SK-N-SH (cell line): ENCODE results near the gene FOXP1. TPM values are rescaled to one million over a fixed set of nuclear protein-coding genes. Genes with fewer than 3 reads are reported as not detected.
A peak's percentile ranks its signal among the peaks of the same experiment; 100 is the strongest.

Experiments
- CTCF ChIA-PET: fragments of 300-600, 350-600 bp; formaldehyde crosslinking; extraction: SDS; loops from one replicate; lab custom pipeline; 2021; lab: Yijun Ruan, JAX
- POLR2A ChIA-PET: fragments of 350-600 bp; sonication (Branson Sonifier 250); formaldehyde crosslinking; extraction: SDS; loops from one replicate; lab custom pipeline; 2020; ENCODE audit warnings: antibody characterized with exemption, inconsistent platforms; lab: Yijun Ruan, JAX
- DNase-seq: peaks from one replicate; pipeline ENCODE4 v3.0.0; 2012
- H2AFZ ChIP-seq: fragments of 200-600 bp; sonication (generic); 2 replicates; pipeline ENCODE4 v1.8.1; 2016; ENCODE audit warnings: antibody characterized with exemption, mild to moderate bottlenecking, low read depth
- H3F3A ChIP-seq: fragments of 200-600 bp; sonication (generic); replicated peaks from 2 replicates; pipeline ENCODE3; 2016; ENCODE audit warnings: antibody characterized with exemption, mild to moderate bottlenecking; ENCODE audit not compliant: insufficient read depth
- H3K27ac ChIP-seq, 2 experiments: fragments of 200-500 bp in 1 of 2; fragments of 200-600 bp in 1 of 2; sonication (Bioruptor generic) in 1 of 2; sonication (generic), shearing (Covaris generic) in 1 of 2; 2 replicates each; pipeline versions ENCODE4 v1.5.1 to v1.6.1; 2014 to 2016; ENCODE audit warnings: low read depth in 2 of 2, inconsistent platforms in 1 of 2, low read length in 1 of 2, mild to moderate bottlenecking in 1 of 2, mixed read lengths in 1 of 2
- H3K27me3 ChIP-seq: fragments of 200-600 bp; sonication (generic), shearing (Covaris generic); 2 replicates; pipeline ENCODE4 v1.6.1; 2016; ENCODE audit warnings: mixed run types; ENCODE audit not compliant: insufficient read depth
- H3K36me3 ChIP-seq, 2 experiments: fragments of 200-500 bp in 1 of 2; fragments of 200-600 bp in 1 of 2; sonication (Bioruptor generic) in 1 of 2; sonication (generic) in 1 of 2; replicated peaks in 1 of 2; 2 replicates each; pipeline versions ENCODE3 to v1.5.1; 2014 to 2016; ENCODE audit warnings: low read length in 1 of 2, mild to moderate bottlenecking in 1 of 2; ENCODE audit not compliant: insufficient read depth in 2 of 2, control insufficient read depth in 1 of 2
- H3K4me1 ChIP-seq, 2 experiments: fragments of 200-500 bp in 1 of 2; fragments of 200-600 bp in 1 of 2; sonication (Bioruptor generic) in 1 of 2; sonication (generic), shearing (Covaris generic) in 1 of 2; 2 replicates each; pipeline versions ENCODE4 v1.5.1 to v1.6.1; 2014 to 2016; ENCODE audit warnings: low read depth in 1 of 2, low read length in 1 of 2, mixed run types in 1 of 2; ENCODE audit not compliant: insufficient read depth in 2 of 2, control insufficient read depth in 1 of 2
- H3K4me2 ChIP-seq: fragments of 200-600 bp; sonication (generic), shearing (Covaris generic); 2 replicates; pipeline ENCODE4 v1.6.1; 2017; ENCODE audit warnings: mixed run types
- H3K4me3 ChIP-seq, 2 experiments: fragments of 200-500 bp in 1 of 2; fragments of 200-600 bp in 1 of 2; sonication (Bioruptor generic) in 1 of 2; sonication (generic), shearing (Covaris generic) in 1 of 2; 2 replicates each; pipeline versions ENCODE4 v1.5.1 to v1.8.1; 2014 to 2016; ENCODE audit warnings: low read depth in 2 of 2, inconsistent platforms in 1 of 2, low read length in 1 of 2, mild to moderate bottlenecking in 1 of 2, mixed read lengths in 1 of 2, moderate library complexity in 1 of 2
- H3K79me2 ChIP-seq: fragments of 200-600 bp; sonication (generic); 2 replicates; pipeline ENCODE4 v1.8.1; 2017; ENCODE audit warnings: mild to moderate bottlenecking; ENCODE audit not compliant: insufficient read depth
- H3K9ac ChIP-seq: fragments of 200-600 bp; sonication (generic); 2 replicates; pipeline ENCODE4 v1.6.1; 2017; ENCODE audit warnings: mixed run types
- H3K9me2 ChIP-seq: fragments of 200-600 bp; sonication (generic); 2 replicates; pipeline ENCODE4 v1.6.1; 2017; ENCODE audit warnings: mixed run types
- H3K9me3 ChIP-seq: fragments of 200-600 bp; sonication (generic); 2 replicates; pipeline ENCODE4 v1.6.1; 2017; ENCODE audit warnings: mixed run types, mild to moderate bottlenecking, moderate library complexity
- H4K20me1 ChIP-seq: fragments of 200-600 bp; sonication (generic); 2 replicates; pipeline ENCODE4 v1.6.1; 2017; ENCODE audit warnings: mild to moderate bottlenecking, mixed run types; ENCODE audit not compliant: insufficient read depth
- ELF1 ChIP-seq: IDR thresholded peaks from 2 replicates; pipeline ENCODE4 v1.4.0; 2012
- EP300 ChIP-seq, 2 experiments: IDR thresholded peaks; 2 replicates each; pipeline versions ENCODE4 v1.4.0 to v1.6.1; 2012; ENCODE audit warnings: borderline replicate concordance in 1 of 2, low read depth in 1 of 2, low read length in 1 of 2
- FOSL2 ChIP-seq: IDR thresholded peaks from 2 replicates; pipeline ENCODE4 v1.4.0; 2012; ENCODE audit warnings: low read depth, mild to moderate bottlenecking, moderate library complexity, borderline replicate concordance
- GABPA ChIP-seq: IDR thresholded peaks from 2 replicates; pipeline ENCODE4 v1.4.0; 2012; ENCODE audit warnings: low read depth, mild to moderate bottlenecking
- RAD21 ChIP-seq: IDR thresholded peaks from 2 replicates; pipeline ENCODE4 v1.6.1; 2012; ENCODE audit warnings: mild to moderate bottlenecking, low read length
- RCOR1 ChIP-seq: fragments of 150-350 bp; IDR thresholded peaks from 2 replicates; pipeline ENCODE4 v1.6.1; 2017; ENCODE audit warnings: antibody characterized with exemption, low read length
- SIN3A ChIP-seq: IDR thresholded peaks from 2 replicates; pipeline ENCODE4 v1.6.1; 2012; ENCODE audit warnings: low read depth, mild to moderate bottlenecking, low read length, moderate library complexity, borderline replicate concordance
- TAF1 ChIP-seq: IDR thresholded peaks from 2 replicates; pipeline ENCODE4 v1.6.1; 2012; ENCODE audit warnings: low read depth, mild to moderate bottlenecking, low read length, moderate library complexity, borderline replicate concordance
- TCF12 ChIP-seq: IDR thresholded peaks from 2 replicates; pipeline ENCODE4 v1.4.0; 2012
- YY1 ChIP-seq: IDR thresholded peaks from 2 replicates; pipeline ENCODE4 v1.4.0; 2012; ENCODE audit warnings: low read depth, mild to moderate bottlenecking
- WGBS: methylation state at CpG from one replicate; pipeline ENCODE4 v1.1.6; 2017; ENCODE audit warnings: low lambda C conversion rate; 5-methylcytosine and 5-hydroxymethylcytosine counted together
- polyA plus RNA-seq, 3 experiments: library from polyadenylated mRNA; depleted of rRNA; stranded (reverse); fragments of >200 nt; gene quantifications; 2 replicates each; pipeline ENCODE4 v1.2.3, GENCODE V29; 2012
- TF ChIP-seq, protein P1 (sequence below): fragments of 150-350 bp; IDR thresholded peaks from 2 replicates; pipeline ENCODE4 v1.6.1; 2016; ENCODE audit warnings: mild to moderate bottlenecking, low read depth, low read length
- TF ChIP-seq, protein P2 (sequence below): IDR thresholded peaks from 2 replicates; pipeline ENCODE4 v1.4.0; 2012; ENCODE audit warnings: low read depth

The FOXP1 gene
- polyA plus RNA-seq, 1 of the 3 experiments (the other 2 are of a cell fraction): 8.8 TPM

DNA sequence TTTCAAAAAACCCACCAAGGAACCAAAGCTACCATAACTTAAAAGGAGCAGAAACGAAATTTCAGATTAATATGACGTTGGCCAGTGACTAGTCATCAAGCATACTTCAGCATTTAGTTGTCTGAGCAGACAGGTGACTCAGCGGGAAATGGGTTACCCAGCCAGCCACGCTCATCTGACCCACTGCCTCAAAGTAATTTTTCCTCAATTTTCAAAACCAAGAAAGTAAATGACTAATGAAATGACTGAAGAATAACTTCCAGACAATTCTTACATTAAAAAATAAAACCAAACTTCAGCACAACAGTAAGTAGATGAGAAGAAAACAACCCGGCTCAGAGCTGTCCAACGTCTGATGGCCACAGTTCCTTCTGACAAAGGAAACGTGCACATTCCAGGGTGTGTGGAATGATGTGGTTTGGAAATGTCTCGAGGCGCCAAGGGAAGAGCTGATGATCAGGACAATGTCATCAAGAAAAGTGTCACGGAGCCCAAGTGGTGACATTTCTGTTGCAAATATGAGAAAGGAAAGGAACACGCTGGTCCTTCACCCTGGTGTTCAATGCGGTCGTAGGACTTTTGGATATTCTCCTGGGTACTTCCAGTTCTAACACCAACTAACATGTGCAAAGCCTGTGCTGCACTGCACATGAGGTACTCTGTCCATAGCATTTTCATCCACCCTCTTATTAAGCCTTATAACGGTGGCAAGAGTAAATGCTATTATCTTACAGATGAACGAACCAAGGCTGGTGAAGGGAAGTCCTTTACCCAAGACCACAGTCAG, 79.1 kb downstream of the FOXP1 start (continued):
- TF ChIP-seq, protein P1, sequence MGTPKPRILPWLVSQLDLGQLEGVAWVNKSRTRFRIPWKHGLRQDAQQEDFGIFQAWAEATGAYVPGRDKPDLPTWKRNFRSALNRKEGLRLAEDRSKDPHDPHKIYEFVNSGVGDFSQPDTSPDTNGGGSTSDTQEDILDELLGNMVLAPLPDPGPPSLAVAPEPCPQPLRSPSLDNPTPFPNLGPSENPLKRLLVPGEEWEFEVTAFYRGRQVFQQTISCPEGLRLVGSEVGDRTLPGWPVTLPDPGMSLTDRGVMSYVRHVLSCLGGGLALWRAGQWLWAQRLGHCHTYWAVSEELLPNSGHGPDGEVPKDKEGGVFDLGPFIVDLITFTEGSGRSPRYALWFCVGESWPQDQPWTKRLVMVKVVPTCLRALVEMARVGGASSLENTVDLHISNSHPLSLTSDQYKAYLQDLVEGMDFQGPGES: no peak
- TF ChIP-seq GABPA (0 out of 2 replicates have a peak, but pooled peaks have one; percentile 18), EP300 (IDR thresholded peaks at IDR 0.05; ENCODE audit: borderline replicate concordance in 1 of 2, low read depth in 1 of 2, low read length in 1 of 2) (peak in 1 of 2 experiments; percentile 83; a peak in 2 of 4 replicates), RAD21 (no peak), RCOR1 (no peak), YY1 (no peak), ELF1 (no peak), FOSL2 (peak; percentile 97), TAF1 (0 out of 2 replicates have a peak, but pooled peaks have one; percentile 40), SIN3A (no peak), TCF12 (peak; percentile 91)
- TF ChIP-seq, protein P2, sequence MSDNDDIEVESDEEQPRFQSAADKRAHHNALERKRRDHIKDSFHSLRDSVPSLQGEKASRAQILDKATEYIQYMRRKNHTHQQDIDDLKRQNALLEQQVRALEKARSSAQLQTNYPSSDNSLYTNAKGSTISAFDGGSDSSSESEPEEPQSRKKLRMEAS: peak; percentile 63

DNA sequence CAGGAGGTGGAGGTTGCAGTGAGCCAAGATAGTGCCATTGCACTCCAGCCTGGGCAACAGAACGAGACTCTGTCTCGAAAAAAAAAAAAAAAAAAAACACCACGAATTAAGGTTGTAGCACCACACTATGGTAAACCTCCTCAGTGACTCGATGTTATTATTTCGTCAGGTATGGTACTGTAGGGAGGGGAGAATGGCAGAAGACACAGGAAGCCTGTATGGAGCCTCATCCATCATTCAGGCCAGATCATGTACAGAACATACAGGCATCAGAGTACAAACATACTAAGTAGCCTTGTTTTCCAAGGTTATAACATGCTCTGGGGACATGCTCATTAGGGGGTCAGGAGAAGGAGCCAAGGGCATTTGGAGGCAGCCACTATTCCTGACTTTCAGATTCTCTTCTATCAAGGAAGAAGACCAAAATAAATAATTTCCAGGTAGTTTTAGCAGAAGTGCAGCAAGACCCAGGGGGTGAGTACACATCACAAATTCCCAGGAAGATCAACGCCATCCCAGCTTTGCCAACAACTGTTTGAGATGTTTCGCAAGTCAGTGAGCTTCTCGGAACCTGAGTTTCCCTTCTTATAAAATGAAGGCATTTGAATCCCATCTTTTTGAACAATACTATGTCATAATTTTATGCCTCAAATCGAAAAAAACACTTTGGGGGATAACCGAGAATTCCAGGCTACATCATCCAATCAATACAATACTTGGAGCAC, 79.8 kb downstream of the FOXP1 start:
- no peaks in the 10 kb centered on the region for H3K9me2 ChIP-seq
- H4K20me1 ChIP-seq: no peaks in the 10 kb centered on the region
- peak overlapping the region; percentile 74; the same call in 1 of the 2 replicates for H3K9ac ChIP-seq
- H3K4me1 ChIP-seq: peaks cover 0 to 15% of the 10 kb centered on the region in 2 experiments; a peak in 2 of 4 replicates
- H3K27me3 ChIP-seq: no peaks in the 10 kb centered on the region
- no peaks in the 10 kb centered on the region for H3K9me3 ChIP-seq
- no peak overlapping the region for H2AFZ ChIP-seq
- no peak for TF ChIP-seq EP300 (IDR thresholded peaks at IDR 0.05; ENCODE audit: borderline replicate concordance in 1 of 2, low read depth in 1 of 2, low read length in 1 of 2)
- H3K27ac ChIP-seq: peak overlapping the region; percentile 62 to 95
- peak overlapping the region; percentile 73 for H3K4me2 ChIP-seq
- DNase-seq: no peak
- no peaks in the 10 kb centered on the region for H3K36me3 ChIP-seq
- H3K79me2 ChIP-seq: peaks cover 89% of the 10 kb centered on the region
- CTCF ChIA-PET: no interaction called here
- WGBS: 47% methylated on average over 10 of the region's 10 CpGs
- POLR2A ChIA-PET: no interaction called here
- peak overlapping the region; percentile 22 to 38; a peak in 3 of 4 replicates for H3K4me3 ChIP-seq
- H3F3A ChIP-seq: peaks cover 30% of the 10 kb centered on the region
